NCI-H446 (cell line): ENCODE data around the gene CREB5.

Experiments
- DNase-seq, 2 experiments: peaks; one replicate each; lab custom pipeline; 2025; lab: John Stamatoyannopoulos, UW

CREB5 gene

DNA sequence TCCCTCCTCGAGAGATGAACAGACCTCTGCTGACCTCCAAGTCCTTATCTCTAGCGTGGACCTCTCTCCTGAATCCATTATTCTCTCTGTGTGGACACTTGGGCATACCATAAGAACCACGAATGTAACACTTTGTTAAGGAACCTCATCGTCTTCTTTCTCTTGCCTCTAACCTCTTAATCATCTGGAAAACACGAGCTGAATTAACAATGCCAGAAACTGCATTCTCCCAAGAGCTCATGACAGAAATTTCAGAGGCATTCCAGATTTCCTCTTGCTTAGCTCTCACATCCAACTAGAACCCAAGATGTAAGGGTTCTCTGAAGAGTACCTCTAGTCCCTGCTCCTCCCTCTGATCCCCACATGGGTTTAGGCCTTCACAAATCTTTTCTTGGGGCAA, 444.3 kb downstream of the CREB5 start:
- DNase-seq: no peak

DNA sequence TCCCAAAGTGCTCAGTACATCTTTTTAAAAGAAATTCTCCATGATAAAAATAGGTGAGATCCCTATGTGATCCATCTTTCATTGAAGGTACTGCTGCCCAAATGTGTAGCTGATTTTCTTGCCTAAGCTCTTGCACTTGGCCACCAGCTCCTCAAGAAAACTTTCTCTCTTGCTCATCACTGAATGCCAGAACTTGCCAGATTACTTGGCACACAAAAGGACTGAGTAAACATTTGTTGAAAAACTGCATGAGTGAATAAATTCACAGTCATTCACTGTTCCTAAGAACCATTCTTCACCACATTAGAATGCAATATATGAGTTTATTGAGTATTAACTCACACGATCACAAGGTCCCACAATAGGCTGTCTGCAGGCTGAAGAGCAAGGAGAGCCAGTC, 445.9 kb downstream of the CREB5 start:
- DNase-seq: no peak

DNA sequence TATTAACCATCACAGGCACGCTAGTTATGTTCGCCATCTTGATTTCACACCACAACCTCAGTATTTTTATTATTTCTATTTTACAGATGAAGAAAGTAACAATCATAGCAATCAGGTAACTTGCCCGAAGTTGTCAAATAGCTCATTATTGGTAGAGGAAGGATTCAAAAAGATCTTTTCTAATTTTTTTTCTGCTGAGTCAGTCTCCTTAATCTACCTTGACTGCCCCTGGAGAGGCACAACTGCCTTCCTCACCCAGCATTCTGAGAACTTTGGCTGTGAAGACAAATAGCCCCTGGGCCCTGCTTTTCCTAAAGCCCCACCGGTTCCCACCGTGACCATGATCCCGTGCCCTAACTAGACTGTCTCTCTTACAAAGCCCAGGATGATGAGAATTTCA, 446.6 kb downstream of the CREB5 start:
- no peak for DNase-seq

DNA sequence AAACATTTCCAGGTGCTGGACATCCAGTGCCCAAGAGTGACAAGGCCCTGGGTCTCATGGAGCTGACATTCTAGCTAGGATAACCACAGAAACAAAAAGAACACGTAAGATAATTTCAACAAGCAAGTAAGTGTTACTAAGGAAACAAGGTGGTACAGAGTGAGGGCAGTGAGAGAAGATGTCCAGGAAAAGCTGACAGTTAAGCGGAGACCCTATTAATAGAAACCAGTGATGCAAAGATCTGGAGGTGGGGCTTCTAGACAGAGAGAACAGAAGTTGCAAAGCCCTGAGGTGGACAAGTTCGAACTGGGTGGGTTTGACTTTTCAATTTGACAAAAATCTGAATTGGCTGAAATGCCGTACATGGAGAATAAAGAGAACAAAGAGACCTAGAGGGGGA, 449.5 kb downstream of the CREB5 start:
- DNase-seq: no peak

DNA sequence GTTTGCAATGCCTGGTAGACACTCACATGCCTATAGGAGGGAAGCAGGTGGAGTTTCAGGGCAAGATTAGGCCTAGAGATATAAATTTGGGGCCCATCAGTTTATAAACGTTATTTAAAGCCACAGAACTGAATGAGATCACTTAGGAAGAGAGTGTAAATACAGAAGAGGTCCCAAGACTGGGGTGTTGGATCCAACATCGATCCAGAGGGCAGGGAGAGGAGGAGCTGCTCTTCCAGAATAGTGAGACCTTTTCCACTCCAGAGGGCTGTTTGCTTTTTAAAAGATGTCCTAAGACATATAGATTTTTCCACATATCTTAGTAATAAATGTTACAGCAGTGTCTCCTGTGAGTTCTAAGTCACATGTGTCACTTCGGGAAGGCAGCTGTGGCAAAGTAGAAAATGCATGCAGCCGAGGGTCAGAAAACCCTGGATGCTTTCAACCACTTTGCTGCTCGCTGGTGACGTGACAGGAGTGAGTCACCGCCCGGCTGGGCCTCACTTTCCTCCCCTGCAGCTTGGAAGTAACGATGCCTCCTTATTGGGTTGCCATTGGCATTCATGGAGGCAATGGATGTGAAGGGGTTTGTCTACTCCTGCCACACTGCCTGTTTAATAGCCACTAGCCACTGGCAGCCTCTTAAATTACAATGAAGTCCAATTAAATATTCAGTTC, 450.4 kb downstream of the CREB5 start:
- DNase-seq: no peak

DNA sequence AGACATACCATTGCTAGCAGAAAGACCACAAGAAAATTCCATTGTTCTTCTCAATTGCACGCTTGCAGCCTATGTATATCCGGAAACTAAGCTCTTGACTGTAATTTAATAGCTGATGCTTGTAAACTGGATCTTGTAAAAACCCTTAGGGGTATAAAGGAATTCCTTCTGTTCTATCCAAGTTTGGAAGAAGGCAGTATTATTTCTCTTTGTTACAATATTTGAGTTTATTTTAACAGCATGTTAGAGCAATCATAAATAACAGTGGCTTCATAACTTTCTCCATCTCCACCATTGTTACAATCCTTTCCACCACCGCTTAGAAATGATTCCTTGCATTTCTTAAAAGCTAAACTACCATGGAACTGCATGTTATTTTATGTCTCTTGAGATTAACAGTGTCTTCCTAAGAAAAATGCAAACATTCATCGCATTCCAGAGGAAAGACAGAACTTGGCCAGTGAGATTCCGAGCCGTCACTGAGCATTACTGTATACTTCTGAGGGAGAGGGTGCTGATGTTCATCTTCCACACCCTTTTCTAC, 453.4 kb downstream of the CREB5 start:
- no peak for DNase-seq

DNA sequence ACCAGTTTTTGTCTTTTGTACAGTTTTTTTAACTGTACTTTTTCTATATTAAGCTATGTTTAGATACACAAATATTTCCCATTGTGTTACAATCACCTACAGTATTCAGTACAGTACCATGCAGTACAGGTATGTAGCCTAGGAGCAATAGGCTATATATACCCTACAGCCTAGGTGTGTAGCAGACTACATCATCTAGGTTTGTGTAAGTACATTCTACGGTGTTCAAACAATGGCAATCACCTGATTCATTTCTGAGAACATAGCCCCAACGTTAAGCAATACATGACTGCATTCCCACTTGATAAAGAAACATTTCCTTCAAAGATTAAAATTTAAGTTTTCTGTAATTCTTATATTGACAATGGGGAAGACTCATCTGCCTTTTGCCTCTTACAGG, 456.4 kb downstream of the CREB5 start:
- DNase-seq: no peak

DNA sequence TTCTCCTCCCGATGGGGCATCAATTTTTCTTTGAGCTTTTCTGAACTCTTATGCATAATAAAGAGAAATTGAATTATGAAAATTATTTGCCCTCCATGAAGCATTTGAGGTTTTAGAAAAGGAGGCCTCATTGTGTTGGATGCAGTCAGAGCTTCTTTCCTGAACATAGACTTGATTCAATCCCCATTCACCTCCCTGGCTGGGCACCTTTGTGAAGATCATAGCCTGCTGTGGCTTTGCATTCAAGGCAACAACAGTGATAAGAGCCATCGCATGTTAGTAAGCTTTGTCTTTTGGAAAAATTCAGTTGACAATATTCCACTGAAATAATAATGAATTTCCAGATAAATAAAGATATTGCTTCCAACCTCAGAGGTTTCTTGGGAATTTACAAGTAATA, 458.8 kb downstream of the CREB5 start:
- DNase-seq: no peak

DNA sequence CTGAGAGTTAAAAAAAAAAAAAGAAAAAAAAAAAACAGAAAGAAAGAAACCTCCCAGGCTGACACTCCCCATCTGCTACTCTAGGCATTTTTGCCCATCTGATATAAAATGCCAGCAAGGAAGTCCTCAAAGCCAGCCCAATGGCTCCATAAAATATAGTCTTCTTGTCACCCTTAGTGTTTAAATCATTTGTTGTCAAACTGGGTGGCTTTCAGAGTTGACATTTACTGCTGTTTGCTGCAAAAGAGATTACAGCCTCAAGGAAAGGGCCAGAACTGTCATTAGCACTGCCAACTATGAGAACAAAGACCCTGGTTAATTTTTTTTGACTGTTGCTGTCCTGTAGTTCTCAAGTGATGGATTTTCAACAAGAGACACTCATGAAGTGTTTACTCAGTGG, 459.3 kb downstream of the CREB5 start:
- DNase-seq: no peak

DNA sequence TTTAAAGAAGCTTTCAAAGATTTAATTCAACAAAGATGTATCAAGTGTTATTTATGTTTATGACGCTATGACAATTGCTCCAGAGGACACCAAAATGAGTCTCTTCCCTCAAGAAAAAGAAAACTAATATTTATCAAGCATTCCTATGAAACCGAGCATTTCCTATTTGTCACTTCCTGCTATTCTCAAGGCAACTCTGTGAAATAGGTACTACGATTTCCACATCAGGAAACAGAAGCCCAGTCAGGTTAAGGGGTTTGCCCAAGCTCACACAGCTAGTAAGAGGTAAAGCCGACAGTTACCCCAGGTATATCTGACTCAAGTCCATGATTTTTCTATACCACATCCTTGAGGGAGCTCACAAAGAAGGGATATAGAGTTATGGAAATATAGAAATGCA, 459.9 kb downstream of the CREB5 start:
- no peak for DNase-seq

DNA sequence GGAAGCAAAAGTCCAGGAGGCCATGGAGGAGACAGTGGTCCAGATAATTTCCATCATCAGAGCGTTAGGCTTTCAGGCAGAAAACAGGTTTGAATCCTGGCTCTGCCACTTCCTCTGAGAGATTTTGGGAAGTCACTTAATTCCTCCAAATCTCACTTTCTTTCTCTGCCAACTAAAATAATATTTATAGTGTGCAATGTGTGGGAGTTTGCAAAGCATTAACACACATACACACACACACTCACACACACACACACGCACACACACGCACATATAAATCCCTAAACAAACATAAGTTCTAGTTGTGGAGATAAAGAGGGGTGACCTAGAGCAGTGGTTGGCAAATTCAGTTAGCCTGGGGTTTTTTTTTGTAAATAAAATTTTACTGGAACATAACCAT, 461.0 kb downstream of the CREB5 start:
- no peak for DNase-seq

DNA sequence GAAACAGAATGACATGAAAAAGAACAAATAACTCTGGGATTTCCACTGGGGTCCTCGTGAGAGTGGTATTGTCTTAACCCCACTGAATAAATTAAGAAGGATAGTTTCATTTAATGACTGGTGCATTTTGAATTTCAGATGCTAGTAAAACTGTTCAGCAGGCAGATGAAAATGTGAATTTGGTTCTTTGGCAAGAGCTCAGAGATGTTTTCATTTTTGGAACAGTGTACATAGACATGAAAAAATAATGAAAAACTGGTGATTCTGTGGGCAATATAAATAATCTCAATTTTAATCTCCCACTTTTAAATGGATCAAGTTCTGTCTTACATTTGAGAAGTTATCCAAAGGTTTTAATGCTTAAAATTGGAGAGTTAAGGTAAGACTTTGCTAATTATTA, 461.7 kb downstream of the CREB5 start:
- no peak for DNase-seq
